ENCODE measurements around the gene GARIN5B. TPM values are rescaled to one million over a fixed set of nuclear protein-coding genes. Genes with fewer than 3 reads are reported as not detected.

Gene GARIN5B
- total and polyA plus RNA-seq, 9 donors = not detected

DNA sequence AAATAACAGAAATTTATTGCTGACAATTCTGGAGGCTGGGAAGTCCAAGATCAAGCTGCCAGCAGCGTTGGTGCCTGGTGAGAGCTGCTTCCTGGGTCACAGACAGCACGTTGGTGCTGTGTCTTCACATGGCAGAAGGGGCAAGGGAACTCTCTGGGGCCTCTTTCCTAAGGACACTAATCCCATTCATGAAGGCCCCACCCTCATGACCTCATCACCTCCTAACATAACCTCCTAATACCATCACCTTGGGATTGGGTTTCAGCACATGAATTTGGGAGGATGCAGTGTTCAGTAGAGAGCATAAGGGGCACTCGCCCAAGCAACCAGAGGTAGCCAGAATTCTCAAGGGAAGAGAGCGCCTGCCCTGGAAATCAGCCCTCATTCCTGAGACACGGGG is 53.6 kb downstream of the GARIN5B start:
- Histone ChIP-seq H3K27ac (no peak overlapping the region), H3K27me3 (no peaks in the 10 kb centered on the region), H3K4me3 (no peak overlapping the region), H3K9me3 (no peaks in the 10 kb centered on the region), H3K4me1 (ENCODE audit: insufficient read depth) (peaks cover 4% of the 10 kb centered on the region), H3K36me3 (no peaks in the 10 kb centered on the region)
- TF ChIP-seq, protein P1, sequence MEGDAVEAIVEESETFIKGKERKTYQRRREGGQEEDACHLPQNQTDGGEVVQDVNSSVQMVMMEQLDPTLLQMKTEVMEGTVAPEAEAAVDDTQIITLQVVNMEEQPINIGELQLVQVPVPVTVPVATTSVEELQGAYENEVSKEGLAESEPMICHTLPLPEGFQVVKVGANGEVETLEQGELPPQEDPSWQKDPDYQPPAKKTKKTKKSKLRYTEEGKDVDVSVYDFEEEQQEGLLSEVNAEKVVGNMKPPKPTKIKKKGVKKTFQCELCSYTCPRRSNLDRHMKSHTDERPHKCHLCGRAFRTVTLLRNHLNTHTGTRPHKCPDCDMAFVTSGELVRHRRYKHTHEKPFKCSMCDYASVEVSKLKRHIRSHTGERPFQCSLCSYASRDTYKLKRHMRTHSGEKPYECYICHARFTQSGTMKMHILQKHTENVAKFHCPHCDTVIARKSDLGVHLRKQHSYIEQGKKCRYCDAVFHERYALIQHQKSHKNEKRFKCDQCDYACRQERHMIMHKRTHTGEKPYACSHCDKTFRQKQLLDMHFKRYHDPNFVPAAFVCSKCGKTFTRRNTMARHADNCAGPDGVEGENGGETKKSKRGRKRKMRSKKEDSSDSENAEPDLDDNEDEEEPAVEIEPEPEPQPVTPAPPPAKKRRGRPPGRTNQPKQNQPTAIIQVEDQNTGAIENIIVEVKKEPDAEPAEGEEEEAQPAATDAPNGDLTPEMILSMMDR (IDR thresholded peaks at IDR 0.05) = no peak
- no peak for TF ChIP-seq POLR2A (IDR thresholded peaks at IDR 0.05)
- TF ChIP-seq EP300 (IDR thresholded peaks at IDR 0.05) = no peak
- no peak for DNase-seq
- 90 to 93% (median 90%) methylated on average over 5 of the region's 5 CpGs for WGBS, 3 donors
- intact Hi-C loops (cut with DNase I) = loop anchor here in 2 of 4 donors (10.0 kb wide), 2 partner anchors 75 to 195 kb away; partner anchors contain the start of genes RPL28 (in 1 of the 2) and TMEM238 (in 1 of the 2)

DNA sequence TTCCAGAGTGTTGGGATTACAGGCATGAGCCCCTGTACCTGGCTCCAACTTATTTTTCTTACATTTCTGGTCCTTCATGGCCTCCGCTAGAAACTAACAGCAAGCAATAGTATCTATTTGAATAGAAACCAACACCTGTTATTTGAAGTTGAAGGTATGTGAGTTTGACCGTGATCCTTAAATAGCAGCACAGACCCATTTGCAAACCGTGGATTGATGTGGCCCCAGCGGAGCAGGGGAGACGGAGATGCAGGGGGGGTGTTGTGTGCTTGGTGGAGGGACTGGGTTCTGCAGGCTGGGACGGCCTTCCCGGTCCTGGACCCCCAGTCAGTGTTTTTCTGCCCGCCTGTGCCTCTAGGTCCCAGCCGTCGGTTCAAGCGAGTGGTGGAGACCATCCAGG is 54.8 kb downstream of the GARIN5B start:
- Histone ChIP-seq H3K4me3 (no peak overlapping the region), H3K36me3 (no peaks in the 10 kb centered on the region), H3K27ac (no peak overlapping the region), H3K4me1 (ENCODE audit: insufficient read depth) (peaks cover 4% of the 10 kb centered on the region), H3K27me3 (no peaks in the 10 kb centered on the region), H3K9me3 (no peaks in the 10 kb centered on the region)
- DNase-seq = no peak
- intact Hi-C loops (cut with DNase I) = loop anchor here in 2 of 4 donors (10.0 kb wide), 2 partner anchors 77 to 197 kb away; partner anchors contain the start of genes RPL28 (in 1 of the 2) and TMEM238 (in 1 of the 2)
- TF ChIP-seq POLR2A (IDR thresholded peaks at IDR 0.05) (no peak), EP300 (IDR thresholded peaks at IDR 0.05) (no peak)
- TF ChIP-seq, protein P1 (IDR thresholded peaks at IDR 0.05) = no peak
- WGBS, 3 donors = 90 to 93% (median 92%) methylated on average over 10 to 11 of the region's 11 CpGs

DNA sequence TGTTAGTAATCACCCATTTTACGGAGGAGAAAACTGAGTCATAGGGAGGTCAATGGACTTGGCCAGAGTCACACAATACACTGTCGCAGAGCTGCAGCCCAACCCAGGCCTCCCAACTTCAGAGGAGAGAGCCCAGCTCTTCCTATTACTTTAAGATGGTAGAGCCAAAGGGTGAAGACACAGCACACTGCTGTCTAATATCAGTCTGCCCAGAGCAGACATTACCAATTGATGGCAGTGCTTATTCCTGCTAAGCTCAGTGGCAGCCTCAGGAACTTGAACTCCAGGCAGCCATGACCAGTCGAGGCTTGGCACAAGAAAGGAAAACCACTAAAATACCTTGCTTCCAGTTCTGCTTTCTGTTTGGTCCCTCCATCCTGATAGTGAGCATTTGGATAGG is 56.3 kb downstream of the GARIN5B start:
- intact Hi-C loops (cut with DNase I) = loop anchor here in 2 of 4 donors (10.0 kb wide), 2 partner anchors 78 to 198 kb away; partner anchors contain the start of genes RPL28 (in 1 of the 2) and TMEM238 (in 1 of the 2)
- H3K4me3 ChIP-seq = no peak overlapping the region
- no peaks in the 10 kb centered on the region for H3K27me3 ChIP-seq
- no peak overlapping the region for H3K27ac ChIP-seq
- TF ChIP-seq, protein P1 (IDR thresholded peaks at IDR 0.05) = no peak
- TF ChIP-seq EP300 (IDR thresholded peaks at IDR 0.05) = no peak
- TF ChIP-seq POLR2A (IDR thresholded peaks at IDR 0.05) = no peak
- no peaks in the 10 kb centered on the region for H3K36me3 ChIP-seq
- no peaks in the 10 kb centered on the region for H3K9me3 ChIP-seq
- DNase-seq = no peak
- H3K4me1 ChIP-seq (ENCODE audit: insufficient read depth) = no peaks in the 10 kb centered on the region
- WGBS, 3 donors = 78 to 87% (median 83%) methylated on average over 3 of the region's 3 CpGs

DNA sequence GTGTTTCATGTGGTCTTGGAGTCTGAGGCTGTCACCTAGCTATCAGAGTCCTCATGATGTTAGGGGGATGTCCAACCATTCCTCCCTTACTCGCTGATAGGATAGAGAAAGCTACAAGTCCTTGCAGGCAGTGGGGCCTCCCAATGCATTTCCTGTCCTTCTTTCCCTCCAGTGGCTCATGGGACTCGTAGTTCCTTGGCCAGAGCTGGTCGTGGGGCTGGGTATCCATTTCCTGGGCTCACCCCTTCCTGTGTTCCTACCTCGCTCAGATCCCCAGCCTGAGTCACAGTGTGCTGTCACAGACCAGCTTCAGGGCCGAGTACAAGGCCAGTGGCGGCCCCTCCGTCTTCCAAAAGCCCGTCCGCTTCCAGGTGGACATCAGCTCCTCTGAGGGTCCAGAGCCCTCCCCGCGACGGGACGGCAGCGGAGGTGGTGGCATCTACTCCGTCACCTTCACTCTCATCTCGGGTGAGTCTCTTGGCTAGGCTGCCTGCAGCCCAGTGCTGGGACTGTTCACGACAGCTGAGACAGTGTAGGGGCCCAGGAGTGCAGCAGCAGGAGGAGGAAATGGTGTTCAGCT is 57.0 kb downstream of the GARIN5B start:
- 89 to 92% (median 89%) methylated on average over 17 of the region's 17 CpGs for WGBS, 3 donors
- H3K4me1 ChIP-seq (ENCODE audit: insufficient read depth) = peaks cover 1% of the 10 kb centered on the region

More for the DNA sequence above, 57.0 kb downstream of the GARIN5B start:
- DNase-seq = no peak
- H3K27ac ChIP-seq = no peak overlapping the region
- H3K4me3 ChIP-seq = no peak overlapping the region
- H3K36me3 ChIP-seq = no peaks in the 10 kb centered on the region
- intact Hi-C loops (cut with DNase I) = loop anchor here in 2 of 4 donors (10.0 kb wide), 2 partner anchors 79 to 199 kb away; partner anchors contain the start of genes RPL28 (in 1 of the 2) and TMEM238 (in 1 of the 2)
- H3K9me3 ChIP-seq = no peaks in the 10 kb centered on the region
- H3K27me3 ChIP-seq = no peaks in the 10 kb centered on the region
- TF ChIP-seq, protein P1 (IDR thresholded peaks at IDR 0.05) = no peak
- TF ChIP-seq EP300 (IDR thresholded peaks at IDR 0.05) = no peak
- no peak for TF ChIP-seq POLR2A (IDR thresholded peaks at IDR 0.05)

All from ovary (tissue), 9 donors.